Natural killer cell treated with Interleukin-12 subunit alpha and Interleukin-12 subunit beta and Interleukin-15 and Interleukin-18, amount 100 ng/mL, for 72 hours (primary cell): ENCODE results near the gene SCLY. TPM values are rescaled to one million over a fixed set of nuclear protein-coding genes. Genes with fewer than 3 reads are reported as not detected.
A peak's percentile ranks its signal among the peaks of the same experiment; 100 is the strongest.
"Not testable (repeated sequence)": the region's sequence is repeated elsewhere in the genome, so short reads cannot be mapped to it uniquely, and the experiment has no call there.

Source experiments
- ATAC-seq, 2 donors: fragments of 150-1000 bp; cut with Tn5 transposase in 1 of 2; sonication (Bioruptor Pico), chemical (Tn5 transposase) in 1 of 2; 2 replicates each; pipeline ENCODE4 v1.10.0; 2021
- DNase-seq: peaks from one replicate; pipeline ENCODE4 v3.0.0; 2022; ENCODE audit warnings: low spot score
- H3K27ac Mint-ChIP-seq, 2 donors: 1 replicate in 1 of 2; 2 replicates in 1 of 2; pipeline ENCODE4 v1.8.0; 2022; ENCODE audit warnings: mixed read lengths in 2 of 2, mild to moderate bottlenecking in 1 of 2, moderate library complexity in 1 of 2
- H3K27me3 Mint-ChIP-seq, 2 donors: 1 replicate in 1 of 2; 2 replicates in 1 of 2; pipeline ENCODE4 v1.8.0; 2022; ENCODE audit warnings: mixed read lengths in 2 of 2
- H3K36me3 Mint-ChIP-seq: one replicate; pipeline ENCODE4 v1.8.0; 2022; ENCODE audit warnings: mixed read lengths
- H3K4me1 Mint-ChIP-seq, 2 donors: 1 replicate in 1 of 2; 2 replicates in 1 of 2; pipeline ENCODE4 v1.8.0; 2022; ENCODE audit warnings: low read depth in 2 of 2, mixed read lengths in 2 of 2, mild to moderate bottlenecking in 1 of 2
- H3K4me3 Mint-ChIP-seq: one replicate; pipeline ENCODE4 v1.8.0; 2022; ENCODE audit warnings: mixed read lengths
- H3K9me3 Mint-ChIP-seq: 2 replicates; pipeline ENCODE4 v1.8.0; 2022; ENCODE audit warnings: mixed read lengths
- total RNA-seq, 2 donors: library from RNA; stranded (reverse); gene quantifications; one replicate each; pipeline ENCODE4 v1.2.3, GENCODE V29; 2022

SCLY gene
- total RNA-seq, 2 donors from 2014 or later, result 46.5 to 99.5 TPM

- no peaks in the 10 kb centered on the region for H3K9me3 Mint-ChIP-seq
- DNase-seq (no peak), ATAC-seq (no peak)
- peaks cover 11 to 12% of the 10 kb centered on the region in 2 donors for H3K27me3 Mint-ChIP-seq
- no peak overlapping the region for H3K4me3 Mint-ChIP-seq
- H3K36me3 Mint-ChIP-seq, result no peaks in the 10 kb centered on the region
- peak overlapping the region in 1 of 2 donors; percentile 8 for H3K27ac Mint-ChIP-seq
- peaks cover 0 to 8% of the 10 kb centered on the region in 2 donors for H3K4me1 Mint-ChIP-seq
These were observed 7.5 kb upstream of the SCLY start for GRCh38 chr2:238053191-238053776.

GRCh38 chr2:238055841-238056240 is 5.0 kb upstream of the SCLY start:
- peaks cover 12 to 14% of the 10 kb centered on the region in 2 donors for H3K27me3 Mint-ChIP-seq
- H3K4me1 Mint-ChIP-seq, result peaks cover 13 to 20% of the 10 kb centered on the region in 2 donors
- DNase-seq (no peak), ATAC-seq (no peak)
- H3K36me3 Mint-ChIP-seq, result peaks cover 5% of the 10 kb centered on the region
- no peak overlapping the region for H3K27ac Mint-ChIP-seq
- no peak overlapping the region for H3K4me3 Mint-ChIP-seq
- H3K9me3 Mint-ChIP-seq, result peaks cover 7% of the 10 kb centered on the region

- not testable (repeated sequence) for H3K9me3 Mint-ChIP-seq, H3K27ac Mint-ChIP-seq, ATAC-seq, DNase-seq
- peaks cover 13% of the 10 kb centered on the region for H3K36me3 Mint-ChIP-seq
- peaks cover 12 to 14% of the 10 kb centered on the region in 2 donors for H3K27me3 Mint-ChIP-seq
- H3K4me3 Mint-ChIP-seq, result peak overlapping the region; percentile 3
- peaks cover 26 to 31% of the 10 kb centered on the region in 2 donors for H3K4me1 Mint-ChIP-seq
These were observed 2.9 kb upstream of the SCLY start for GRCh38 chr2:238057696-238058575.

DNA sequence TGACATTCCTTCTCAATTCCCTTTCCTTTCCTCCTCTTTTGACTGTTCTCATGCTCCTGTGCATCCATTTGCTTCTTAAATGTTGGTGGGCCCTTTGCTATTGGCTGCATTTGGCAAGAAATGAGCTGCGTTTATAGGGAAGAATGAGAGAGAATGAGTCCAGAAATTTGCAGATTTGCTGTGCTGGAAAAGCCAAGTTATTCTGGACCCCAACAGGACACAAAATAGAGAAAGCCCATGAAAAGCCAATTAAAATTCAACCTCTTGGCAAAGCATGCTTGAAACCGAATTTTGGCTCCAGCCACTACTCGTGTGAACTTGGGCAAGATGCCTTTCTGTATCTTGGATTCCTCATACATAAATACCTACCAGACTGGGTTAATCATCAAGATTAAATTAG is 1.3 kb upstream of the SCLY start:
- ATAC-seq, result no peak

GRCh38 chr2:238060096-238060541 is 682 bp upstream of the SCLY start:
- no peak for DNase-seq
- peaks cover 12 to 14% of the 10 kb centered on the region in 2 donors for H3K27me3 Mint-ChIP-seq
- H3K4me1 Mint-ChIP-seq, result peaks cover 32 to 39% of the 10 kb centered on the region in 2 donors
- H3K36me3 Mint-ChIP-seq, result peaks cover 15% of the 10 kb centered on the region
- peaks cover 7% of the 10 kb centered on the region for H3K9me3 Mint-ChIP-seq
- no peak for ATAC-seq
- H3K4me3 Mint-ChIP-seq, result peak overlapping the region; percentile 94
- peak overlapping the region; percentile 79 to 92 for H3K27ac Mint-ChIP-seq

More for the DNA sequence above, 1.3 kb upstream of the SCLY start:
- peak overlapping the region; percentile 79 to 92 for H3K27ac Mint-ChIP-seq
- DNase-seq, result no peak
- H3K27me3 Mint-ChIP-seq, result peaks cover 12 to 14% of the 10 kb centered on the region in 2 donors
- H3K4me1 Mint-ChIP-seq, result peaks cover 32 to 39% of the 10 kb centered on the region in 2 donors
- peaks cover 7% of the 10 kb centered on the region for H3K9me3 Mint-ChIP-seq
- peak overlapping the region; percentile 94 for H3K4me3 Mint-ChIP-seq
- peaks cover 13% of the 10 kb centered on the region for H3K36me3 Mint-ChIP-seq

DNA sequence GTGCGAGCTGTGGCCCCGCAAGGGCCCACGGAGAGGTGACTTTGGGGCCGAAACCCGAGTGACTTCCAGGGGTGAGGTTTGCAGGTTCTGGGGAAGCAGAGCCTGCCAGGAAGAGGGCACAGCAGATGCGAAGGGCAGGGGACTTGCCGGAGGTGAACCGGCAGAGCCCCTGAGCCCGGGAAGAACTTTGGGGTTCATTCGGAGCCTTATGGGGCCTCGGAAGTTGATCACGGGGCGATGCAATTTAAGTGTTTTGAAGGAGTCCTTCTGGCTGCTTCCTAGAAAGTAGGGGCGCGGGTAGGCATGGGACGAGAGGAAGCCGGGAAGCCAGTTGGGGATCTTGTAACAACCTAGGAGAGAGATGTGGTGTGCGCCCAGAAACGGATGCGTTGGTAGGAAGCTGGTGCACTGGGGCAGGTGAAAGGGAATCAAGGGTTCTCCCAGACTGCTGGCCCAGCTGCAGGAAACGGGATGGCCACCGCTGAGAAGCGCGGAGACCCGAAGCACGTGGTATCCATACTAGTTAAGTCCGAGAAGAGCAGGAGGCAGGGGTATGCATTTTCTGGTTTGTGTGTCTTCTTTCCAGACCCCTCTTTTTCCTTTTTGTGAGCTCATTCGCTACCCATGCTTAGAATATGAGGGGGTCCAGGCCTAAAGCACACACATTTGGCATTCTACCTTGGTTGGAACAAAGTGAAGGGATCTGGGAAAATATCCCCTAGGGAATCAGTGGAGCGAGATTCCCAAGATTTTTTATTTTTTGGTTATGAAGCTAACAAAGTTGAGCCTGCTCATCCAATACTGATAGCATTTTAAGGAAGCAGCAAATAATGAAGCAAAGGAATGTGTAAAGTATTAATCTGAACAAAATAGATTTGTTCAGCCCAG is 758 bp downstream of the SCLY start:
- Mint-ChIP-seq H3K4me1 (peaks cover 37 to 40% of the 10 kb centered on the region in 2 donors), H3K27ac (peak overlapping the region; percentile 79 to 92)
- no peak for DNase-seq

DNA sequence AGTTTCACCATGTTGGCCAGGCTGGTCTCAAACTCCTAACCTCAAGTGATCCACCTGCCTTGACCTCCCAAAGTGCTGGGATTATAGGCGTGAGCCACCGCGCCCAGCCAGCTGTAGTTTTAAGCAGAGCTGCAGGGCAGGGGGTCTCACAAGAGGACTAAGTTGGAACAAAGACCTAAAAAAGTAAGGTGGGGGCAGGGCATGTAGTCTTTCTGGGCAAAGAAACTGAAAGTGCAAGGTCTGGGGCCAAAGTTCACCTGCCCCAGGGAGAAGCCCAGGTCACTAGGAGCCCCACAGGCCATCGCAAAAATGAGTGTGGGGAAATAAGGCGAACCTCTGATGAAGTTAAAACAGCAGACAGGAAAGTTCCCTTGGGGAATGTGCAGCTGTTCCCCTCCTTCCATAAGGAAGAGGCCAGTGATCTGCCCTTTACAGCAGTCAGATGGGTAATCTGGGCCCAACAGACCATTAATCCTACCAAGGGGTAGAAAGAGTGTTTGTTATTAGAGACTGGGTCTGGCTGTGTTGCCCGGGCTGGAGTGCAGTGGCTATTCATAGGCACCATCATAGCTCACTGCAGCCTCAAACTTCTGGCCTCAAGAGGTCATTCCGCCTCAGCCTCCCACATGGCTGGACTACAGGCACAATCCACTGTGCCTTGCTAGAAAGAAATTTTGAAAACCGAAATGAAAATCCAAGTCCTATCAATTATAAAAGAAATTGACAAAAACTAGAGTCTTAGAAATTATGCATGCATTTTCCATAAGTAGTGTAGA is 2.8 kb downstream of the SCLY start:
- no peak for DNase-seq
- peaks cover 9% of the 10 kb centered on the region for H3K9me3 Mint-ChIP-seq
- peaks cover 34% of the 10 kb centered on the region for H3K36me3 Mint-ChIP-seq
- H3K4me3 Mint-ChIP-seq, result peak overlapping the region; percentile 94
- peaks cover 37 to 47% of the 10 kb centered on the region in 2 donors for H3K4me1 Mint-ChIP-seq
- ATAC-seq, result no peak
- peak overlapping the region; percentile 23 to 38 for H3K27ac Mint-ChIP-seq
- peaks cover 0 to 2% of the 10 kb centered on the region in 2 donors for H3K27me3 Mint-ChIP-seq

More for the DNA sequence above, 758 bp downstream of the SCLY start:
- Mint-ChIP-seq H3K36me3 (peaks cover 23% of the 10 kb centered on the region), H3K9me3 (peaks cover 9% of the 10 kb centered on the region), H3K27me3 (peaks cover under 1 to 9% of the 10 kb centered on the region in 2 donors), H3K4me3 (peak overlapping the region; percentile 94)
- peak in 1 of 2 donors; percentile 0 for ATAC-seq

DNA sequence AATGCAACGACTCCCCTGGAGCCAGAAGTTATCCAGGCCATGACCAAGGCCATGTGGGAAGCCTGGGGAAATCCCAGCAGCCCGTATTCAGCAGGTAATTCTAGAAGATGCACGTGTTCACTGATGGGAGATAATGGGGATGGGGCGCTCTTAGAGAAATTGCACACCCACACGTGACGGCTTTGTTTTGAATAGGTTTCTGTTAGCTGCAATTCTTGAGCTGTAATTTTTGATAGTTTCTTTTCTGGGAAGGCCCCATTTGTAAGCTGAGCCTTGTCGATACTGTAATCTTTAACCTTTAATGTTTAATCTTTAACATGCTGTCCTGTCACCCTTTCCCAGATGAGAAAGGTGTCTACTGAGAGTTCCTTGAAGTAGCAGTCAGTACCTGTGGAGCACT is 3.6 kb downstream of the SCLY start:
- DNase-seq (no peak), ATAC-seq (no peak)
- peaks cover 7% of the 10 kb centered on the region for H3K9me3 Mint-ChIP-seq
- H3K36me3 Mint-ChIP-seq, result peaks cover 37% of the 10 kb centered on the region
- peaks cover 36 to 47% of the 10 kb centered on the region in 2 donors for H3K4me1 Mint-ChIP-seq
- H3K27me3 Mint-ChIP-seq, result no peaks in the 10 kb centered on the region
- H3K27ac Mint-ChIP-seq, result no peak overlapping the region
- H3K4me3 Mint-ChIP-seq, result no peak overlapping the region

DNA sequence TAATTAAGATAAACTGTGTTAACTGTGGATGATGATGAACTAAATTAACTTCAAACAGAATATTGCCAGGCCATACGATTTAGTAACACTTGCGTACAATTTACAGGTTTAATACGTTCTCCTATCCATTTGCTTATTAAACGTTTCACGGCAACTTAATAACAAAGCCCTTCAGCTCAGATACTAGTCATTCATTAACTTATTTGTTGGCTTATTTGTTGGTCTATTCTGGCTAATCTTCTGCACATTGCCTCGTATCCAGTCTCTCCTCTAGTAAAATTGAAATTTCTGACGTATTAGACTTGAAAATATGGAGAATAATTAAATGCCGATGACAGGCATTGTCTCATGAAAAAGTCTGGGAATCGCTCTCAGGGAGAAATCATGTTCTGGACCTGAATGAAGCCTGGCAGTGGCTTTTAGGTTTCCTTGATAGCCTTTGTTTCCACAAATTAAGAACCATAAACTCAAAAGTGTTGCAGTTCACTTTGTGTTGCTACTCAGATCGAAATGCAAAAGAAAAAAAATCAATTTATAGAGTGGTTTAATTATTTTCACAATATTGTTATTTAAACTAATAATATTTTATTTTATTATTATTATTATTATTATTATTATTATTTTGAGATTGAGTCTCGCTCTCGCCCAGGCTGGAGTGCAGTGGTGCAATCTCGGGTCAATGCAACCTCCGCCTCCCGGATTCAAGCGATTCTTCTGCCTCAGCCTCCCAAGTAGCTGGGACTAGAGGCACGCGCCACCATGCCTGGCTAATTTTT is 4.5 kb downstream of the SCLY start:
- Mint-ChIP-seq H3K27me3 (no peaks in the 10 kb centered on the region), H3K9me3 (peaks cover 3% of the 10 kb centered on the region), H3K4me1 (peaks cover 36 to 43% of the 10 kb centered on the region in 2 donors), H3K36me3 (peaks cover 37% of the 10 kb centered on the region), H3K4me3 (no peak overlapping the region), H3K27ac (no peak overlapping the region)
- ATAC-seq (no peak), DNase-seq (no peak)

- Mint-ChIP-seq H3K4me3 (no peak overlapping the region), H3K27me3 (no peaks in the 10 kb centered on the region), H3K36me3 (peaks cover 36% of the 10 kb centered on the region), H3K27ac (peak overlapping the region in 1 of 2 donors; percentile 64), H3K4me1 (peaks cover 35 to 40% of the 10 kb centered on the region in 2 donors), H3K9me3 (peaks cover 3% of the 10 kb centered on the region)
- DNase-seq, result no peak
- no peak for ATAC-seq
These were observed 5.4 kb downstream of the SCLY start for GRCh38 chr2:238066218-238066617.

- not testable (repeated sequence) for H3K27me3 Mint-ChIP-seq, H3K9me3 Mint-ChIP-seq, ATAC-seq, DNase-seq, H3K4me3 Mint-ChIP-seq
- peaks cover 31% of the 10 kb centered on the region for H3K36me3 Mint-ChIP-seq
- peaks cover 32 to 35% of the 10 kb centered on the region in 2 donors for H3K4me1 Mint-ChIP-seq
- peak overlapping the region in 1 of 2 donors; percentile 64 for H3K27ac Mint-ChIP-seq
These were observed 5.9 kb downstream of the SCLY start for GRCh38 chr2:238066718-238067117.

DNA sequence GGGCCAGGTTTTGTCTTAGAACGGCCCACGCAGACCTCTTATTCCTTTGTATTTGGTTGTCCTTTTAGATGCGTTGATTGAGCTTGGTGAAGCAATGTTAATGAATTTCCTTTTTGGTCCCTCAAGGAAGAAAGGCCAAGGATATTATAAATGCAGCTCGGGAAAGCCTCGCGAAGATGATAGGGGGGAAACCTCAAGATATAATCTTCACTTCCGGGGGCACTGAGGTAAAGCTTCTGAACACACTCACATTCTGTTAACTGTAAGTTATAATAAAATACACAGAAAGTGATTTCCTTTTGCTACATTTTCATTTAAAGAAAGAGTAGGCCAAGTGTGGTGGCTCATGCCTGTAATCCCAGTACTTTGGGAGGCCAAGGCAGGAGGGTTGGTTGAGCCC is 7.1 kb downstream of the SCLY start:
- Mint-ChIP-seq H3K27ac (peak overlapping the region in 1 of 2 donors; percentile 65), H3K4me3 (peak overlapping the region; percentile 18), H3K27me3 (no peaks in the 10 kb centered on the region), H3K36me3 (peaks cover 38% of the 10 kb centered on the region), H3K4me1 (peaks cover 28 to 29% of the 10 kb centered on the region in 2 donors), H3K9me3 (peaks cover 3% of the 10 kb centered on the region)
- no peak for ATAC-seq
- no peak for DNase-seq
